Activated T-helper 2 cell treated with anti-CD3 and anti-CD28 coated beads, Interferon-gamma antibody, Interleukin-2, Interleukin-4, amounts not matched to agents 10 μg/mL and 5 μg/mL and 100 μg/mL, durations not matched to agents 14 hours and 24 hours and 36 hours (primary cell): ENCODE measurements around the gene PPIH. TPM values are rescaled to one million over a fixed set of nuclear protein-coding genes. Genes with fewer than 3 reads are reported as not detected.
A peak's percentile ranks its signal among the peaks of the same experiment; 100 is the strongest.
"Not testable (repeated sequence)": the region's sequence is repeated elsewhere in the genome, so short reads cannot be mapped to it uniquely, and the experiment has no call there.

ENCODE experiments used
- DNase-seq: peaks from one replicate; pipeline ENCODE4 v3.0.0; 2021; ENCODE audit warnings: low spot score
- H3K27ac Mint-ChIP-seq: one replicate; pipeline ENCODE4 v1.8.0; 2021; ENCODE audit warnings: mixed read lengths
- H3K27me3 Mint-ChIP-seq: one replicate; pipeline ENCODE4 v1.8.0; 2021; ENCODE audit warnings: low read depth, mixed read lengths
- H3K36me3 Mint-ChIP-seq: one replicate; pipeline ENCODE4 v1.8.0; 2021; ENCODE audit warnings: low read depth, mixed read lengths
- H3K4me1 Mint-ChIP-seq: one replicate; pipeline ENCODE4 v1.8.0; 2021; ENCODE audit warnings: low read depth, mixed read lengths
- H3K4me3 Mint-ChIP-seq: one replicate; pipeline ENCODE4 v1.8.0; 2021; ENCODE audit warnings: low read depth, mild to moderate bottlenecking, moderate library complexity, mixed read lengths
- H3K9me3 Mint-ChIP-seq: one replicate; pipeline ENCODE4 v1.8.0; 2021; ENCODE audit warnings: mixed read lengths
- intact Hi-C: fragments of 100-400 bp; cut with micrococcal nuclease; formaldehyde crosslinking; loops from one replicate; pipeline ENCODE4 v1.15.1; 2023
- total RNA-seq: library from RNA; stranded (reverse); gene quantifications from 2 replicates; pipeline ENCODE4 v1.2.3, GENCODE V29; 2022

PPIH gene
- 77.5 and 78.7 TPM in 2 replicates for total RNA-seq

DNA sequence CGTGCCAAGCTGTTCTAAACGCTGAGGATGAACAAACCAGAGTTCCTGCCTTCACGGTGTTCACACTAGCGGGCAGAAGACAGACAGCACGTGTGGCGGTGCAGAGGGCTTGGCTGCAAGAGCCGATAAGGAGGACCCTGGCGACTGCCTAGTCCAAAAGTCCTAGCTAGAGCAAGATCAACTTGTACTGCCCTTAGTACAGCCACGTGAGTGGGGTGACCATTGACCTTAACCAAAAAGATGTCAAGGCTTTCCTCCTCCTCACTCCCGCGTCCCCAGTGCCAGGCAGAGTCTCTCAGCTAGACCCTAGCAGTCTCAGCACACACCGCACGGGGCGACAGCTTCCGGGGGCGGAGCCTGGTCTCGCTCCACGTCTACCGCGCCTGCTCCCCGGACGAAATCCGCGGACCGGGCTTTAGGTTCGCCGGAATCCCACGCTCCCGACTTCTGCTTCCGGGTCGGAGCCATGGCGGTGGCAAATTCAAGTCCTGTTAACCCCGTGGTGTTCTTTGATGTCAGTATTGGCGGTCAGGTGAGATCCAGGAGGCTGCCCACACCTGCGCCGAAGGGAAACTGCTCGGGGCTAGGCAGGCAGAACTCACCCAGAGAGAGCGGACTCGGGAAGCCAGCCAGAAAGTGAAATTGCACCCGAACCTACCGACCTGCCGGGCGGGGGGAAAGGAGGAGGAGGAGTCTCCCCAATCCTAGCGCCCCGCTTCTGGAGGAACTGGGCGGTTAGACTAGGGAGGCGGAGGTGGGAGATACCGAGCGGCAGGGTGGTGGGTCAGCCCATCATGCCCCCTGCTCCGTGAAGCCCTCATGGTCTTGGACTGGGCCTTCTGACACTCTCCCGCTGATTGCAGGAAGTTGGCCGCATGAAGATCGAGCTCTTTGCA is at the start of gene PPIH:
TSS of gene PPIH (plus strand) at position 443 of the 896 bp plus-strand sequence. CDS start at position 467, 24 bp downstream.
- Mint-ChIP-seq H3K4me3 (peak within 1 kb of the TSS; percentile 99), H3K27me3 (peaks cover 4% of the 10 kb centered on the region), H3K27ac (peak within 1 kb of the TSS; percentile 97), H3K9me3 (no peaks in the 10 kb centered on the region), H3K36me3 (peaks cover 34% of the 10 kb centered on the region), H3K4me1 (peaks cover 37% of the 10 kb centered on the region)
- intact Hi-C loops: loop anchor here (1.0 to 5.0 kb wide), 4 partner anchors 23 to 195 kb away; partner anchors contain the start of genes C1orf50, CCDC30, P3H1 and ZNF691
- DNase-seq: peak; percentile 93

- no peaks in the 10 kb centered on the region for H3K4me1 Mint-ChIP-seq
Observed at GRCh38 chr1:42613803-42614131, 44.5 kb upstream of the PPIH start.

GRCh38 chr1:42618866-42619265 is 39.4 kb upstream of the PPIH start:
- H3K4me3 Mint-ChIP-seq: no peak overlapping the region
- no peaks in the 10 kb centered on the region for H3K4me1 Mint-ChIP-seq
- no peaks in the 10 kb centered on the region for H3K36me3 Mint-ChIP-seq
- H3K27ac Mint-ChIP-seq: no peak overlapping the region
- no peaks in the 10 kb centered on the region for H3K9me3 Mint-ChIP-seq
- DNase-seq: no peak
- H3K27me3 Mint-ChIP-seq: peaks cover 3% of the 10 kb centered on the region
- intact Hi-C loops: no loop called here

More at GRCh38 chr1:42613803-42614131, 44.5 kb upstream of the PPIH start:
- no peaks in the 10 kb centered on the region for H3K9me3 Mint-ChIP-seq
- DNase-seq: no peak
- intact Hi-C loops: no loop called here
- no peak overlapping the region for H3K27ac Mint-ChIP-seq
- H3K4me3 Mint-ChIP-seq: no peak overlapping the region
- H3K27me3 Mint-ChIP-seq: no peaks in the 10 kb centered on the region
- no peaks in the 10 kb centered on the region for H3K36me3 Mint-ChIP-seq

- Mint-ChIP-seq H3K4me1 (no peaks in the 10 kb centered on the region), H3K27ac (no peak overlapping the region), H3K36me3 (no peaks in the 10 kb centered on the region), H3K27me3 (peaks cover 9% of the 10 kb centered on the region), H3K4me3 (no peak overlapping the region), H3K9me3 (no peaks in the 10 kb centered on the region)
- DNase-seq: no peak
- intact Hi-C loops: no loop called here
Observed at GRCh38 chr1:42620307-42620706, 37.9 kb upstream of the PPIH start.

DNA sequence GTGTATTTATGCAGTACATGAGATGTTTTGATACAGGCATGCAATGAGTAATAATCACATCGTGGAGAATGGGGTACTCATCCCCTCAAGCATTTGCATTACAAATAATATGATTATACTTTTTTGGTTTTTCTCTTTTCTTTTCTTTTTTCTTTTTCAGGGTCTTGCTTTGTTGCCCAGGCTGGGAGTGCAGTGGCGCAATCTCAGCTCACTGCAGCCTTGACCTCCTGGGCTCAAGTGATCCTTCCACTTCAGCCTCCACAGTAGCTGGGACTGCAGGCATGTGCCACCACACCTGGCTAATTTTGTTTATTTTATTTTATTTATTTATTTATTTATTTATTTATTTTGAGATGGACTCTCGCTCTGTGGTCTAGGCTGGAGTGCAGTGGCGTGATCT is 37.0 kb upstream of the PPIH start:
- not testable (repeated sequence) for H3K9me3 Mint-ChIP-seq

DNA sequence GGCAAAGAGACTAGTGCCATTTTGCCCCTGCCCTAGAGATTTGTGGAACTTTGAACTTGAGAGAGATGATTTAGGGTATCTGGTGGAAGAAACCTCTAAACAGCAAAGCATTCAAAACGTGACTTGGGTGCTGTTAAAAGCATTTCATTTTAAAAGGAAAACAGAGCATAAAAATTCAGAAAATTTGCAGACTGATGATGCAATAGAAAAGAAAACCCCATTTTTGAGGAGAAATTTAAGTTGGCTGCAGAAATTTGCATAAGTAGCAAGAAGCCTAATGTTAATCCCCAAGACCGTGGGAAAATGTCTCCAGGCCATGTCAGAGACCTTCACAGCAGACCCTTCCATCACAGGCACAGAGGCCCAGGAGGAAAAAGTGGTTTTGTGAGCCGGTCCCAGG is 31.0 kb upstream of the PPIH start:
- H3K4me1 Mint-ChIP-seq, H3K27ac Mint-ChIP-seq, H3K9me3 Mint-ChIP-seq, H3K4me3 Mint-ChIP-seq, DNase-seq, H3K36me3 Mint-ChIP-seq, intact Hi-C loops: not testable (repeated sequence)
- H3K27me3 Mint-ChIP-seq: peaks cover 15% of the 10 kb centered on the region

More for the DNA sequence above, 37.0 kb upstream of the PPIH start:
- H3K27me3 Mint-ChIP-seq: peaks cover 15% of the 10 kb centered on the region
- H3K4me1 Mint-ChIP-seq, intact Hi-C loops, H3K27ac Mint-ChIP-seq, H3K36me3 Mint-ChIP-seq, H3K4me3 Mint-ChIP-seq, DNase-seq: not testable (repeated sequence)

GRCh38 chr1:42639116-42639515 is 19.1 kb upstream of the PPIH start:
- Mint-ChIP-seq H3K27ac (no peak overlapping the region), H3K27me3 (peaks cover 2% of the 10 kb centered on the region), H3K9me3 (no peaks in the 10 kb centered on the region), H3K36me3 (no peaks in the 10 kb centered on the region), H3K4me1 (no peaks in the 10 kb centered on the region), H3K4me3 (no peak overlapping the region)
- intact Hi-C loops: no loop called here
- no peak for DNase-seq

DNA sequence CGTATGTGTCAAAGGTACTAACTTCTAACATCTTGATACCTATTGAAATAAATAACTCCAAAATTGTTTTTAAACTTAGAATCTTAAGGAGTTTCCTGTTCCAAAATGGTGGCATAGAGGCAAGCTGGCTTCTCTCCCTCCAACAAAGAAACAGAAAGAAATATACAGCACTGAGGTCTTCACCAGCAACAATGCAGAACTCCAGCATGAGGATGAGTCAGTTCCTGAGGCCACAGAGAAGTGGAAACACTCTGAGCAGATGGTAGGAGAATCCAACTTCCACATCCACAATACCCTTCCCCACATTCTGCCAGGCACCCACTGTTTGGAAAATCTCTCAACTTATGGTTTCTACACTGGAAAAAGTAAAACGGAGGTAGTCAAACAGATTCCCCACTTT is 12.2 kb upstream of the PPIH start:
- DNase-seq: no peak
- Mint-ChIP-seq H3K27me3 (peaks cover 11% of the 10 kb centered on the region), H3K4me3 (no peak overlapping the region), H3K9me3 (peaks cover 4% of the 10 kb centered on the region), H3K36me3 (no peaks in the 10 kb centered on the region), H3K27ac (no peak overlapping the region), H3K4me1 (no peaks in the 10 kb centered on the region)
- intact Hi-C loops: no loop called here

DNA sequence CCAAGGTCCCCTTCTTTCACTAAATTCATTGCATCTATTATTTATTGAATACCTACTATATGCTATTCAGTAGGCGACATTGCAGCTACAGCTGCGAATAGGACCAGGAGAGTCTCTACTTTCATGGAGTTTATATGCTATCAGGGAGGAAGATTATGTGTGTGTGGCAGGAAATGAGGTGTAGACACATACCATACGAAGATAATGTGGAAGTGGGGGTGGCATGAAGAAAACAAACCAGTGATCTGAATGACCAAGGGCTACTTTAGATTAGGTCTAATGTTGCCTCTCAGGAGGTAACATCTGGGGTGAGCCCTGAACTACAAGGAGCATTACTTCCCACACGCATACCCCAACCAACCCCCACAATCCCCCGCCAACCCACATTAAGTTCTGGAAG is 1.0 kb upstream of the PPIH start:
- peaks cover 4% of the 10 kb centered on the region for H3K27me3 Mint-ChIP-seq
- no peak for DNase-seq
- peak overlapping the region; percentile 84 for H3K27ac Mint-ChIP-seq
- H3K9me3 Mint-ChIP-seq: no peaks in the 10 kb centered on the region
- intact Hi-C loops: loop anchor here (5.0 kb wide), 1 partner anchor 190 kb away; the partner anchor contains the start of gene ZNF691
- H3K4me3 Mint-ChIP-seq: peak overlapping the region; percentile 99
- peaks cover 30% of the 10 kb centered on the region for H3K36me3 Mint-ChIP-seq
- peaks cover 37% of the 10 kb centered on the region for H3K4me1 Mint-ChIP-seq

DNA sequence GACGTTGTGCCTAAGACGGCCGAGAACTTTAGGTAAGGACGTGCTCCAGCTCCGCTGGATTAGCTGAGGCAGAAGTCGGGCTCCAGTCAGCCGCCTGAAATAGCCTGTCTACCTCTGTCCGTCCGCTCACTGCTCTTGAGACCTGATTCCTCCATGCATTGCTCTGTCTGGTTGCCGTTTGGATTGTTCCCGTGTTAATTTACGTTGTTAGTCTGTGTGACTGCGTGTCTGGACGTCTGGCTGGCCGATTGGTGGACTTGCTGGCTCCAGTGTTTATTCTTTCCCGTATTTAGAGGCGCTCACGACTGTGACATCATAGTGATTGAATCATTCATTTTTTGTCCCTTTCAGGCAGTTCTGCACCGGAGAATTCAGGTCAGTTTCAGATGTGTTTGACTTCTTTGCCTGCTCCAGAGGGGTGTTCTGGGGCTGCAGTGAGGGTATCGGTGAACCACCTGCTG is 684 bp downstream of the PPIH start:
- intact Hi-C loops: loop anchor here (1.0 to 5.0 kb wide), 4 partner anchors 22 to 196 kb away; partner anchors contain the start of genes C1orf50, CCDC30, P3H1 and ZNF691
- H3K36me3 Mint-ChIP-seq: peaks cover 40% of the 10 kb centered on the region
- no peak for DNase-seq

DNA sequence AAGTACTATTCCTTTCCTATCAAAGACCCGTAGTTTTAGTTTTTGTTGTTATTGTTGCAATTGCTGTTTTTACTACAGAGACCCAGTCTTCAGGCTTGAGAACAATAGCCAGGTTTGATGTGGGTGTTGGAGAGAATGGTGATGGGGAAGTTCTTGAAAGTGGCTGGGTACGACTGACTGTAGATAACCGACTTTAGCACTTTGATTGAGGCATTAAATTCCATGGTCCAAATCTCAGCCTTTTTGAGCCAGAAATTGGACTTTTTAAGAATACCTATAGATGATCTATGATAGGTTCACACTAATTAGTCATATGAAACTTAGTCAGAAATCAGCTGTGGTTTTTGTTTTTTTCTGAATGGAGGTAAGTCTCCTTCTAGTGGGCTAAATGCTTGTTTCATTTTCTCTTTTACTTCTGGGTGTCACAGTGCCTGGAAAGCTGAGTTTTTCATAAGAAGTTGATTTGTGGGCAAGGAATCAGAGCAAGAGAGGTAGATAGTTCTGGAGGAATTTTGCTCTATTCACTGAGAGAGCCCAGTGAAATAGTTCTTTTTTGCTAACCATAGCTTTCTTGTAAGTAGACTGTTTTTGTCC is 2.8 kb downstream of the PPIH start:
- peaks cover 58% of the 10 kb centered on the region for H3K36me3 Mint-ChIP-seq
- DNase-seq: no peak
- H3K4me1 Mint-ChIP-seq: peaks cover 37% of the 10 kb centered on the region
- no peaks in the 10 kb centered on the region for H3K9me3 Mint-ChIP-seq
- peak overlapping the region; percentile 79 for H3K27ac Mint-ChIP-seq
- intact Hi-C loops: no loop called here
- no peaks in the 10 kb centered on the region for H3K27me3 Mint-ChIP-seq
- peak overlapping the region; percentile 64 for H3K4me3 Mint-ChIP-seq

More for the DNA sequence above, 684 bp downstream of the PPIH start:
- Mint-ChIP-seq H3K4me1 (peaks cover 37% of the 10 kb centered on the region), H3K9me3 (no peaks in the 10 kb centered on the region), H3K27ac (peak overlapping the region; percentile 97), H3K27me3 (no peaks in the 10 kb centered on the region), H3K4me3 (peak overlapping the region; percentile 99)

DNA sequence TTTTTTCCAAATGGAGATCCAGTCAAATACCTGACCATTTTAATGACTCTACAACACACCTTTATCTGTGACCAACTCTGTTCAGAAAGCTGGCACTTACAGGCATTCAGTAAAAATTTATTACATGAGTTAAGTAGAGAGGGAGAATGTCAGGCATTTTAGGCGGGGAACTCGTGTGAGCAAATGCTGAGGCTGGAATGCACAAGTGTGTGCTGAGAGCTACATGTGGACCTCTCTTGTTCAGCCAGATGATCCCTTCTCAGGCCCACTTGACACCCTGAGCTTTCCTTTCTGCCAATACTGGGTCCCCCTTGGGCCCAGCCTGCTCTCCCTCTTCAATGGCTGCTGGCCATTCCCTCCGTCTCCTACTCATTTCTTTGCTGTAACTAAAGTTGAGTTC is 11.7 kb downstream of the PPIH start:
- no peaks in the 10 kb centered on the region for H3K27me3 Mint-ChIP-seq
- H3K9me3 Mint-ChIP-seq: no peaks in the 10 kb centered on the region
- no peak overlapping the region for H3K27ac Mint-ChIP-seq
- H3K4me3 Mint-ChIP-seq: no peak overlapping the region
- peaks cover 2% of the 10 kb centered on the region for H3K4me1 Mint-ChIP-seq
- intact Hi-C loops: no loop called here
- peaks cover 74% of the 10 kb centered on the region for H3K36me3 Mint-ChIP-seq
- no peak for DNase-seq

GRCh38 chr1:42670425-42670824 is 12.2 kb downstream of the PPIH start:
- H3K27ac Mint-ChIP-seq: no peak overlapping the region
- peaks cover 76% of the 10 kb centered on the region for H3K36me3 Mint-ChIP-seq
- intact Hi-C loops: no loop called here
- no peak for DNase-seq
- H3K27me3 Mint-ChIP-seq: no peaks in the 10 kb centered on the region
- H3K4me1 Mint-ChIP-seq: peaks cover 2% of the 10 kb centered on the region
- no peaks in the 10 kb centered on the region for H3K9me3 Mint-ChIP-seq
- H3K4me3 Mint-ChIP-seq: no peak overlapping the region
